Parathyroid adenoma (tissue), 2 donors: ENCODE measurements around the gene DSCAM.

Experiments
- H2AFZ ChIP-seq: fragments of 300-600 bp; sonication (generic); one replicate; pipeline ENCODE4 v1.7.0; 2017; ENCODE audit warnings: antibody characterized with exemption, mild to moderate bottlenecking
- H3K27ac ChIP-seq: fragments of 300-600 bp; sonication (generic); one replicate; pipeline ENCODE4 v1.7.0; 2017
- H3K27me3 ChIP-seq: fragments of 300-600 bp; sonication (generic); one replicate; pipeline ENCODE4 v1.7.0; 2017; ENCODE audit warnings: low read length; ENCODE audit not compliant: control insufficient read depth, insufficient read depth
- H3K36me3 ChIP-seq: fragments of 300-600 bp; sonication (generic); one replicate; pipeline ENCODE4 v1.7.0; 2017; ENCODE audit warnings: low read length; ENCODE audit not compliant: control insufficient read depth, insufficient read depth
- H3K4me1 ChIP-seq: fragments of 300-600 bp; sonication (generic); one replicate; pipeline ENCODE4 v1.7.0; 2017; ENCODE audit warnings: control low read depth
- H3K4me2 ChIP-seq: fragments of 300-600 bp; sonication (generic); one replicate; pipeline ENCODE4 v1.7.0; 2017; ENCODE audit warnings: low read length
- H3K4me3 ChIP-seq: fragments of 300-600 bp; sonication (generic); one replicate; pipeline ENCODE4 v1.7.0; 2017; ENCODE audit warnings: low read depth, low read length
- H3K79me2 ChIP-seq: fragments of 300-600 bp; sonication (generic); one replicate; pipeline ENCODE4 v1.7.0; 2017; ENCODE audit warnings: control low read depth
- H3K9ac ChIP-seq: fragments of 300-600 bp; sonication (generic); one replicate; pipeline ENCODE4 v1.7.0; 2017; ENCODE audit warnings: mild to moderate bottlenecking
- H3K9me3 ChIP-seq: fragments of 300-600 bp; sonication (generic); one replicate; pipeline ENCODE4 v1.7.0; 2017; ENCODE audit warnings: low read length; ENCODE audit not compliant: control insufficient read depth
- CTCF ChIP-seq: fragments of 300-600 bp; sonication (generic); IDR thresholded peaks from one replicate; pipeline ENCODE4 v1.7.0; 2017; ENCODE audit warnings: antibody characterized with exemption, mild to moderate bottlenecking
- donor health status: primary hyperparathyroidism.

Gene DSCAM

GRCh38 chr21:40489001-40489400, 358.0 kb downstream of the DSCAM start:
- Histone ChIP-seq H3K4me2 (no peak overlapping the region), H3K36me3 (no peaks in the 10 kb centered on the region), H3K4me3 (no peak overlapping the region), H2AFZ (no peak overlapping the region), H3K79me2 (no peaks in the 10 kb centered on the region), H3K4me1 (no peaks in the 10 kb centered on the region), H3K27me3 (no peaks in the 10 kb centered on the region), H3K9me3 (no peaks in the 10 kb centered on the region), H3K27ac (no peak overlapping the region), H3K9ac (no peak overlapping the region)
- TF ChIP-seq CTCF = no peak

- no peaks in the 10 kb centered on the region for H3K9me3 ChIP-seq
- H2AFZ ChIP-seq = no peak overlapping the region
- H3K27ac ChIP-seq = no peak overlapping the region
- H3K79me2 ChIP-seq = no peaks in the 10 kb centered on the region
- H3K9ac ChIP-seq = no peak overlapping the region
- no peak for TF ChIP-seq CTCF
- H3K4me3 ChIP-seq = no peak overlapping the region
- no peaks in the 10 kb centered on the region for H3K27me3 ChIP-seq
- H3K4me1 ChIP-seq = no peaks in the 10 kb centered on the region
- no peaks in the 10 kb centered on the region for H3K36me3 ChIP-seq
- H3K4me2 ChIP-seq = no peak overlapping the region
These were observed 365.2 kb downstream of the DSCAM start for GRCh38 chr21:40481764-40482163.

GRCh38 chr21:40474513-40474912, 372.4 kb downstream of the DSCAM start:
- H3K4me3 ChIP-seq = no peak overlapping the region
- no peaks in the 10 kb centered on the region for H3K9me3 ChIP-seq
- H3K79me2 ChIP-seq = no peaks in the 10 kb centered on the region
- H3K4me2 ChIP-seq = no peak overlapping the region
- H3K4me1 ChIP-seq = no peaks in the 10 kb centered on the region
- TF ChIP-seq CTCF = no peak
- no peak overlapping the region for H2AFZ ChIP-seq
- H3K27ac ChIP-seq = no peak overlapping the region
- no peaks in the 10 kb centered on the region for H3K27me3 ChIP-seq
- H3K36me3 ChIP-seq = no peaks in the 10 kb centered on the region
- no peak overlapping the region for H3K9ac ChIP-seq

- Histone ChIP-seq H3K4me1 (no peaks in the 10 kb centered on the region), H2AFZ (no peak overlapping the region)
These were observed 374.9 kb downstream of the DSCAM start for GRCh38 chr21:40472013-40472412.

More at GRCh38 chr21:40472013-40472412, 374.9 kb downstream of the DSCAM start:
- Histone ChIP-seq H3K79me2 (no peaks in the 10 kb centered on the region), H3K9ac (no peak overlapping the region), H3K27me3 (no peaks in the 10 kb centered on the region), H3K9me3 (no peaks in the 10 kb centered on the region), H3K27ac (no peak overlapping the region), H3K36me3 (no peaks in the 10 kb centered on the region), H3K4me2 (no peak overlapping the region), H3K4me3 (no peak overlapping the region)
- TF ChIP-seq CTCF = no peak
